HG03045 (cell line): ENCODE data around the gene RASL11B.
"Not testable (repeated sequence)": the region's sequence is repeated elsewhere in the genome, so short reads cannot be mapped to it uniquely, and the experiment has no call there.

Source experiments
- ATAC-seq: cut with Tn5 transposase; IDR thresholded peaks from one replicate; pipeline ENCODE4 v1.9.1; 2021; ENCODE audit warnings: mild to moderate bottlenecking, moderate library complexity; ENCODE audit not compliant: unreplicated experiment

The RASL11B gene

DNA sequence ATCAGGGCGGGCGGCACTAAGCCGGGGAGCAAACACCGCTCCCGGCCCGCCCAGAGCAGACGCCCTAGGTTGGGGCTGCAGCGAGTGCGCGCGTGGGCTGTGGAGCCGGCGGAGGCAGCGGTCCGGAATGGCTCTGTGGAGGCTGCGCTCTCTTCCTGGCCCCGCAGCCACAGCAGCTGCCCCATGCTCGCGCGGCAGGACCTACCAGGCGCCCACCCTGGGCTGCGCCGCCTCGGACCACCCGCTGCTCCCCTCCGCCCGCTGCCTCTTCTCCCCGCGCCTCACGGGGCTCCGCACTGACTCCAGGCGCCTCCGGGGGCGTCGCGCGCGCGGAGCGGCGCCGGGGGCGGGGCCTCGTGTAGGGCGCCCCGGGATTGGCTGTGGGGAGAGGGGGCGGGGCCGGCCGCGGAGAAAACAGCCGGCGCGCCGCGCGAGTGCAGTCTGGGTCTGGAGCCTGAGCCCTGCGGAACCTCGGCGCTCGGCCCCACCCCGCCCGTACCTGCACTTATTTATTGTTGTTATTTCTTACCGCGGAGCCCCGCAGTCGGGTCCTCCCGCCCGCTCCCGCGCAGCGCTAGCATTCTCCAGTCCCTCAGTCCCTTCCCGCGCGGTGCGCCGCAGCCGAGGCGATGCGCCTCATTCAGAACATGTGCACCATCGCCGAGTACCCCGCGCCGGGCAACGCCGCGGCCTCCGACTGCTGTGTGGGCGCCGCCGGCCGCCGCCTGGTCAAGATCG is at the start of gene RASL11B:
TSS of gene RASL11B (plus strand) at position 439 of the 738 bp plus-strand sequence. CDS start at position 630, 191 bp downstream.
- ATAC-seq, result peak; percentile 99

GRCh38 chr4:52813546-52813945 is 48.6 kb upstream of the RASL11B start:
- ATAC-seq, result no peak

- ATAC-seq, result no peak
Observed at GRCh38 chr4:52822583-52822971, 39.5 kb upstream of the RASL11B start.

DNA sequence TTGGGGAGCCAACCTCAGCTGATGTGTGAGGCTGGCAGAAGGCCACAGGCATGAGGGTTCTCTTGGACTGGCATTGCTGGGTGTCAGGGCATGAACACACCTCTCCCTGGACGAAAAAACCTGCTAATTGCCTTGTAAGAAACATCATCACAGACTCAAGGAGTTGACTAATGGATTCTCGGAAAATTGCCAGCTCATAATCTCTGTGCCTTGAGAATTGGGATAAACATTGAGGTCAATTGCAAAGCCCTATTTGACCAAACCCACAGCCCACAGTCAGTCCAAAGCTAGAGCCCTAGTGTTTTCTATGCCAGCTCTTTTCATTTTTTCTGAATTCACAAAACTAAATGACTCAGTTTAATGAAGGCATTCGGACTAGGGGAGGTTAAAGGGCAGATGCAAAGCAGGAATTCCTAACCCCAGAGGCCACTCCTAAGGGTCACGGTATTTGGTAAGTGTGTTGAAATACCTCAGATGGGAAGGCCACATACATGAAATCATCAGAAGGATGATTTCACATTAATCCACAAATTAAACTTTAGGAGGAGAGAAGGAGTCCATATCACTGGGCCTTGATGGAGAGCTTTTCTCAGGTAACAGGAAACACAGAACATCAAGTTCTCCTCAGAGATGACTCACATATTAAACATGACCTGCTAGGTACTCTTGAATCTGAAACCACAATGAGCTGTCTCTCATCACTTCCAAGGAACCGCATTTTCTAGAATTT is 39.0 kb upstream of the RASL11B start:
- ATAC-seq, result no peak

DNA sequence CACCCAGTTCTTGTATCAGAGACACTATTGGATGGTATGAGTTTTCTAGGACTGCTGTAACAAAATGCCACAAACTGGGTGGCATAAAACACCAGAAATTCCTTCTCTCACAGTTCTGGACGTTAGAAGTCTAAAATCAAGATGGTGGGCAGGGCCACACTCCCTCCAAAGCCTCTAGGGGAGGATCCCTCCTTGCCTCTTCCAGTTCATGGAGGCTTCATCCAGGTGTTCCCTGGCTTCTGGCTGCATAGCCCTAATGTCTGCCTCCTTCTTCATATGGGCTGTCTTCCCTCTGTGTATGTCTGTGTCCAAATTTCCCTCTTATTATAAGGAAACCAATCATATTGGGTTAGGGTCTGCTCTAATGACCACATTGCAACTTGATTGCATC is 38.4 kb upstream of the RASL11B start:
- no peak for ATAC-seq

DNA sequence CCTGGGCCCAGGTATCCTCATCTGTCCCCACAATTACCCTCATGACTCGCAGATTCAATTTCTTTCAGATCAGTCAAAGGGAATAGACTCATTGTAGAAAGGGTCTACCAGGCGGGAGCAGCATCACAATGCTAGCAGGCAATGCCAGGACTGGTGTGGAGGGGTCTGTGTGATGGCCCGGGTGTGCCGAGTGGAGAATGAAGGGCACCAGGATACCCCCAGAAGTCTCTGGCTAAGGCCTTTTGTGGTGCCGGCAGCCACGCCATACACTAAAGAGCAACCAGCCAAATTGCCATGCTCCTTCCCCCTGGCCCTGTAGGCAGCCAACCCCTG is 37.9 kb upstream of the RASL11B start:
- ATAC-seq, result no peak

- no peak for ATAC-seq
Observed at GRCh38 chr4:52824603-52825459, 37.3 kb upstream of the RASL11B start.

DNA sequence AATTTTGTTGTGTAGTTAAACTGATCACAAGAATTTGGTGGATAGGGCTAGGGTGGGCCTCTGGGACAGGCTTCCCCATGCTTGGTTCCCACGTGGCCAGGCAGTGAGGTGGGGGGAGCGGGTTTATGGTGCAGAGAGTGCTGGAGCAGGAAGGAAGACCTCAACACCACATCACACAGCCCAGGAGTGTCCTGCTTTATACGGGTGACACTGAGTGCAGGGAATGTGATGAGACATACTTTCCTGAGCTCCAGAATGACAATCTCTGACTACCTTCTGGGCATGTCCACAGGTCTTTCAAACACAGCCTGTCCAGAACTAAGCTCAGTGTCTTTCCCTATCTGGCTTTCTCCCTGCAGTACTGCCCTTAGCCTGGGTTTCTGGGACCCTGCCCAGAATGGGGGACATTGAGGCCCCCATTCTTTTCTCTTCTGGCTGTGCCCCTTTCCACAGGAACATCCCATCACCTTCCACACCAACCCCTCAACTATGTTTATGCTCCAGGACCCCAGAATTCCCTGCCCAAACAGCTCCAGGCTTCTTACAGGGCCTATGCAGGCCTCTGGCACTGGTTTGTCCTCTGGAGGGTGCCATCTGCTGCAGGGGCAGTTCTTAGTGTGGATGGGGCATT is 36.5 kb upstream of the RASL11B start:
- ATAC-seq, result no peak

GRCh38 chr4:52833941-52834525 is 28.1 kb upstream of the RASL11B start:
- no peak for ATAC-seq

GRCh38 chr4:52834641-52835456 is 27.3 kb upstream of the RASL11B start:
- ATAC-seq, result not testable (repeated sequence)

DNA sequence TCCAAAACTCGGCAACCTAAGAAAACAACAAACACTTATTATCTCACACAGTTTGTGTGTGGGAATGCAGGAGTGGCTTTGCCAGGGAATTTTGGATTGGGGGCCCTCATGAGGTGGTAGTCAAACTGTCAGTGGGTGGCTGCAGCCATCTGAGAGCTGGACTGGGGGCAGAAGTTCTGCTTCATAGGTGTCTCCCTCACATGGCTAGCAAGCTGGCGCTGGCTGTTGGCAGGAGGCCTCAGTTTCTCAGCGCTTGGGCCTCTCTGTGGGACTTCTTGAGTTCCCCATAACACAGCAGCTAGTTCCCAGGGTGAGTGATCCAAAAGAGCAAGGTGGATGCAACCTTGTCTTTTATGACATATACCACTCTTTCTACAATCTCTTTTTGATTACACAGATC is 26.0 kb upstream of the RASL11B start:
- no peak for ATAC-seq

- no peak for ATAC-seq
Observed at GRCh38 chr4:52836678-52837077, 25.4 kb upstream of the RASL11B start.

GRCh38 chr4:52837716-52838558 is 24.2 kb upstream of the RASL11B start:
- no peak for ATAC-seq

DNA sequence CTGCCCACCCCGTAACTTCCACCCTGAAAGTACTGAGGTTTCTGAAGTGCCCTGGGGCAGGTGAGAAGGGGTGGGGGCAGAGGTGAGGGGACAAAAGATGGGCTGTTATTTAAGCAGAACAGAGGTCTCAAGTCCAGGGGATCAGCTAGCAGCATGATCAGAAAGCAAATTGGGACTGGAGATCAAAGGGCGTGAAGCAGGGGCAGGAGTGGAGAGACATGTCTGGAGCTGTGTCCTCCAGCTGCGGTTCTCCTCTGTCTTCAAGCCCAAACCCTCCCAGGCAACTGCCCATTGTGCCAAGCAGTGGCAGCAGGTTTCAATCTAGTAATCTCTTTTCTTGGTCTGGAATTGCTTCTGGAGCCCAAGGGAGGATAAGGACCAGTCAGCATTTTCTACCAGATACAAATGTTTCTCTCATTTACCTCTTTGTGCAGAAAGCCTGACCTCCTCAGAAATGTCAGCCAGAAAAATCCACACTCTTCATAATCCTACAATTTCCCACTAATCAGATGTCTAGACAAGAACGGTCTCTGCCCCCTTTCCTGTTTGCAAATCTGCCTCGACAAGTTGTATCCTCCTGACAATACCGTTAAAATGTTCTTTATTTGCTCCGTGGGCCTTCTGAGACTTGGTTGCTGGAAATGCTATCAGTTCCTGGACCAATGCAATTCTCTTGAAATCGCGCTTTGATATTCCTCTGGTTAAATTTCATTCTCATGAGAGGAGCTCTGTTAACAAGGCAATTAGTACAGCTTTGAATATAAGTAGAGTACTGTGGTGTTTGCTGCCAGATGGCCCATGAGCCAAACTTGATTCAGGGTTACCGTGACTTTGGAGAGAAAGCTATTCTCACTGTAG is 23.2 kb upstream of the RASL11B start:
- no peak for ATAC-seq

DNA sequence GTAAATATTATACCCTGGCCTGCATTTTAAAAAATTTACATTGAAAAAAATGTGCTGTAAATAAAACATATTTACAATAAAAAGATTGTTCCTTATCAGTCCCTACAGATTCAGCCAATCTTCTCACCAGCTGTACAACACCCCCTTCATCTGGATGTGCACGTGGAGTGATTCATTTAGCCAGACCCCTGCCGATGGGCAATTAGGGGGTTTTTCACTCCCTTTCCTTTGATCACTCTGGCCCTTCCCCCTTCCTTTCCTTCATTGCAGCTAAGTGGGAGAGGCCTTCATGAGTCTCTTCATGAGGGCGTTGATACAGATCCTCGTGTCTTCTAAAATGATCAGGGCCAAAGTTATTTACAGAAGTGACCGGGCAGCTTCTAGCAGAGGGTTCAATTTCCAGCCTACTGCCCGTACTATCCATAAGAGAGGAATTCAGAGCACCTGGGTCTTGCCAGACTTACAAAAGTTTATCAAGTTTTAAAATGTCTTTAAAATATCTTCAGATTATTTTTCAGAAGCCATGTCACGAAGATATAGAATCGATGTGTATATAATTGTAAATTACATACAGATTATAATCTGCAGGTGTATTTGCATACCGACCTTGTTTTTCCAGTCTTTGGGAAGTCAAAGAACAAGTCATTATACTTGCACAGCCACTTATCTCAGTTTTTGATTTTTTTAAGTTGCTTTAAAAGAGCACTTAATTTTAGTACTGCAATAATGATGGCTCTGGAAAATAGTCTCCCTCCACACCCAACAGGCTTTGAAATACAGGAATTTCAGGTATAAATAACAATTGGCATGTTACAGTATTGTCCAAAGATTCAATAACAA is 21.4 kb upstream of the RASL11B start:
- ATAC-seq, result no peak

GRCh38 chr4:52841682-52842456 is 20.2 kb upstream of the RASL11B start:
- ATAC-seq, result no peak
